ENCODE data around the gene HOGA1. TPM values are rescaled to one million over a fixed set of nuclear protein-coding genes. Genes with fewer than 3 reads are reported as not detected.

HOGA1 gene
- total RNA-seq, 5 donors from 2014 or later (not counting 1 experiment from before 2014, with no cell fraction given) = 0.18 TPM; not detected in 4

Other genes with a start within 250 kb of the HOGA1 start
- 10 to 100 TPM; 23.3 to 29.0 (median 28.3) TPM for gene FRAT2, start 249.7 kb upstream of the HOGA1 start, total RNA-seq
- gene RRP12, start 183.0 kb upstream of the HOGA1 start, total RNA-seq = 10 to 100 TPM; 25.9 to 91.4 (median 33.5) TPM
- 100 to 1,000 TPM in 1 of 5 donors, 10 to 100 TPM in 4; 66.3 to 108 (median 94.8) TPM for gene PGAM1, start 158.2 kb upstream of the HOGA1 start, total RNA-seq
- gene EXOSC1, start 138.4 kb upstream of the HOGA1 start, total RNA-seq = 10 to 100 TPM; 32.2 to 51.0 (median 46.8) TPM
- gene ZDHHC16, start 138.2 kb upstream of the HOGA1 start, total RNA-seq = 10 to 100 TPM; 16.1 to 38.8 (median 36.2) TPM
- 100 to 1,000 TPM in 2 of 5 donors, 10 to 100 TPM in 3; 73.8 to 106 (median 93.7) TPM for gene MMS19, start 86.0 kb upstream of the HOGA1 start, total RNA-seq
- 1 to 10 TPM; 1.0 to 2.4 (median 1.9) TPM for gene UBTD1, start 85.5 kb upstream of the HOGA1 start, total RNA-seq
- under 1 TPM in 1 of 5 donors, not detected in 4; 0.35 TPM for gene ANKRD2, start 11.6 kb upstream of the HOGA1 start, total RNA-seq
- not detected for gene C10orf62, start 5.3 kb downstream of the HOGA1 start, total RNA-seq
- 1 to 10 TPM in 4 of 5 donors, under 1 TPM in 1; 0.84 to 4.4 (median 1.5) TPM for gene MORN4, start 49.1 kb downstream of the HOGA1 start, total RNA-seq
- 10 to 100 TPM in 4 of 5 donors, 1 to 10 TPM in 1; 9.0 to 23.1 (median 11.0) TPM for gene PI4K2A, start 56.3 kb downstream of the HOGA1 start, total RNA-seq
- 10 to 100 TPM in 1 of 5 donors, 1 to 10 TPM in 4; 2.4 to 10.0 (median 3.6) TPM for gene AVPI1, start 102.9 kb downstream of the HOGA1 start, total RNA-seq
- 1 to 10 TPM; 1.3 to 2.4 (median 1.5) TPM for gene MARVELD1, start 129.3 kb downstream of the HOGA1 start, total RNA-seq
- gene ZFYVE27, start 152.7 kb downstream of the HOGA1 start, total RNA-seq = 10 to 100 TPM; 57.6 to 68.0 (median 60.0) TPM
- gene SFRP5, start 187.6 kb downstream of the HOGA1 start, total RNA-seq = 1 to 10 TPM in 4 of 5 donors, under 1 TPM in 1; 0.76 to 3.1 (median 2.2) TPM